K562 (cell line): Measurements from ENCODE around the gene SPTBN4. TPM values are rescaled to one million over a fixed set of nuclear protein-coding genes. Genes with fewer than 3 reads are reported as not detected.

ENCODE experiments used
- BCOR ChIP-seq: fragments of 450-650 bp; IDR thresholded peaks from 2 replicates; pipeline ENCODE4 v1.6.1; 2016
- BHLHE40 ChIP-seq: IDR thresholded peaks from 2 replicates; pipeline ENCODE4 v1.6.1; 2011; ENCODE audit warnings: low read length, improper control_type of control experiment
- CHD1 ChIP-seq: fragments of 200-600 bp; sonication (generic); IDR thresholded peaks from one replicate; pipeline ENCODE4 v1.6.1; 2012; ENCODE audit warnings: mild to moderate bottlenecking, moderate library complexity, low read length, inconsistent platforms
- CREM ChIP-seq: IDR thresholded peaks from 2 replicates; pipeline ENCODE4 v1.6.1; 2014; ENCODE audit warnings: antibody characterized with exemption, low read depth
- CXXC5 ChIP-seq: fragments of 250-450 bp; sonication (Bioruptor Pico); IDR thresholded peaks from 2 replicates; pipeline ENCODE4 v1.8.0; 2022; ENCODE audit warnings: inconsistent platforms, mild to moderate bottlenecking, moderate library complexity
- EGR1 ChIP-seq: fragments of 450-650 bp; conservative IDR thresholded peaks from 2 replicates; pipeline ENCODE4 v1.6.1; 2017; ENCODE audit warnings: mild to moderate bottlenecking
- ETV6 ChIP-seq, 3 experiments: fragments of 150-350 bp in 1 of 3; sonication (generic) in 1 of 3; formaldehyde crosslinking in 1 of 3; IDR thresholded peaks; 2 replicates each; pipeline versions ENCODE4 v1.6.1 to v1.8.0; 2014 to 2022; ENCODE audit warnings: borderline replicate concordance in 2 of 3, low read depth in 2 of 3, antibody characterized with exemption in 1 of 3, low read length in 1 of 3, mild to moderate bottlenecking in 1 of 3, missing genetic modification reagents in 1 of 3
- HCFC1 ChIP-seq: IDR thresholded peaks from 2 replicates; pipeline ENCODE4 v1.6.1; 2012; ENCODE audit warnings: low read depth, low read length, improper control_type of control experiment
- HDAC1 ChIP-seq, 2 experiments: fragments of 450-650 bp; IDR thresholded peaks; 2 replicates each; pipeline ENCODE4 v1.6.1; 2016 to 2017; ENCODE audit warnings: inconsistent platforms in 1 of 2, mild to moderate bottlenecking in 1 of 2, moderate library complexity in 1 of 2
- HDAC8 ChIP-seq: fragments of 450-650 bp; IDR thresholded peaks from 2 replicates; pipeline ENCODE4 v1.6.1; 2016; ENCODE audit warnings: mild to moderate bottlenecking, missing genetic modification characterization, moderate library complexity, missing compliant biosample characterization
- KDM4B ChIP-seq, 2 experiments: fragments of 450-650 bp in 1 of 2; sonication (generic) in 1 of 2; IDR thresholded peaks; 2 replicates each; pipeline ENCODE4 v1.6.1; 2016 to 2017; ENCODE audit warnings: borderline replicate concordance in 2 of 2, antibody characterized with exemption in 1 of 2, low read depth in 1 of 2, mild to moderate bottlenecking in 1 of 2
- NCOA6 ChIP-seq: fragments of 450-650 bp; IDR thresholded peaks from 2 replicates; pipeline ENCODE4 v1.6.1; 2017; ENCODE audit warnings: mild to moderate bottlenecking
- PCBP1 ChIP-seq: fragments of 200-400 bp; formaldehyde crosslinking; IDR thresholded peaks from 2 replicates; pipeline ENCODE4 v1.6.1; 2018; ENCODE audit warnings: mild to moderate bottlenecking, low read depth, low read length; ENCODE audit not compliant: poor library complexity, severe bottlenecking
- RBFOX2 ChIP-seq: fragments of 200-400 bp; formaldehyde crosslinking; IDR thresholded peaks from 2 replicates; pipeline ENCODE4 v1.6.1; 2017; ENCODE audit warnings: low read depth, mild to moderate bottlenecking, low read length, moderate library complexity
- TCFL5 ChIP-seq: fragments of 250-450 bp; sonication (Bioruptor Pico); conservative IDR thresholded peaks from 2 replicates; pipeline ENCODE4 v1.6.1; 2021; ENCODE audit warnings: mild to moderate bottlenecking, moderate library complexity, matching md5 sums
- THAP7 ChIP-seq: fragments of 250-450 bp; sonication (Bioruptor Pico); IDR thresholded peaks from 2 replicates; pipeline ENCODE4 v1.5.0; 2021
- TOE1 ChIP-seq, 2 experiments: fragments of 450-650 bp in 1 of 2; sonication (generic) in 1 of 2; formaldehyde crosslinking in 1 of 2; IDR thresholded peaks; 2 replicates each; pipeline versions ENCODE4 v1.7.1 to v1.8.0; 2016 to 2022; ENCODE audit warnings: borderline replicate concordance in 2 of 2, mild to moderate bottlenecking in 2 of 2, antibody characterized with exemption in 1 of 2, inconsistent platforms in 1 of 2, low read depth in 1 of 2, missing genetic modification reagents in 1 of 2, moderate library complexity in 1 of 2
- TRIM24 ChIP-seq, 2 experiments: fragments of 450-650 bp; IDR thresholded peaks; 2 replicates each; pipeline ENCODE4 v1.6.1; 2016
- WHSC1 ChIP-seq: IDR thresholded peaks from one replicate; pipeline ENCODE4 v1.6.1; 2012; ENCODE audit warnings: low read length, control low read depth, inconsistent platforms
- ZFP91 ChIP-seq: sonication (generic); formaldehyde crosslinking; IDR thresholded peaks from 2 replicates; pipeline ENCODE4 v1.8.0; 2022; ENCODE audit warnings: mild to moderate bottlenecking, missing genetic modification reagents
- polyA plus RNA-seq, 8 experiments: library from polyadenylated mRNA; depleted of rRNA in 4 of 8; stranded (reverse) in 5 of 8; unstranded in 3 of 8; fragments of >200 nt; fragmentation: Nextera tagmentation in 2 of 8; fragmentation: Illumina TruSeq in 1 of 8; extraction: Ambion mirVana in 2 of 8; extraction: Trizol in 1 of 8; gene quantifications; 2 replicates each; pipeline versions ENCODE4 v1.2.1 to v1.2.3, GENCODE V29; 2011 to 2014; ENCODE audit warnings: inconsistent platforms in 1 of 8, missing spikeins in 1 of 8
- total RNA-seq, 7 experiments: library from RNA; depleted of rRNA in 6 of 7; stranded (reverse); fragments of >200 nt in 6 of 7; fragmentation: Illumina TruSeq in 2 of 7; extraction: Trizol in 2 of 7; gene quantifications; 2 replicates each; pipeline versions ENCODE4 v1.2.1 to v1.2.3, GENCODE V29; 2011 to 2021; ENCODE audit warnings: low replicate concordance in 1 of 7
- TF ChIP-seq, protein P1 (sequence below): fragments of 450-650 bp; IDR thresholded peaks from 2 replicates; pipeline ENCODE4 v1.6.1; 2016; ENCODE audit warnings: antibody characterized with exemption
- TF ChIP-seq, protein P2 (sequence below), 2 experiments: fragments of 450-650 bp; conservative IDR thresholded peaks; 2 replicates each; pipeline ENCODE4 v1.6.1; 2017; ENCODE audit warnings: mild to moderate bottlenecking in 2 of 2, moderate library complexity in 2 of 2

The SPTBN4 gene
- total and polyA plus RNA-seq, 9 of the 15 experiments (the other 6 are each of a cell fraction or from before 2014, with no cell fraction given) = 0.01 to 1.5 (median 0.86) TPM

- no peak for TF ChIP-seq KDM4B (IDR thresholded peaks at IDR 0.05; ENCODE audit: borderline replicate concordance in 2 of 2, low read depth in 1 of 2)
- no peak for TF ChIP-seq HDAC1 (IDR thresholded peaks at IDR 0.05)
- TF ChIP-seq CXXC5 (CRISPR knock-in tag) = peak; percentile 65
- TF ChIP-seq CREM = 0 out of 2 replicates have a peak, but pooled peaks have one; percentile 22
- no peak for TF ChIP-seq CHD1
- TF ChIP-seq THAP7 = no peak
- TF ChIP-seq, protein P1, sequence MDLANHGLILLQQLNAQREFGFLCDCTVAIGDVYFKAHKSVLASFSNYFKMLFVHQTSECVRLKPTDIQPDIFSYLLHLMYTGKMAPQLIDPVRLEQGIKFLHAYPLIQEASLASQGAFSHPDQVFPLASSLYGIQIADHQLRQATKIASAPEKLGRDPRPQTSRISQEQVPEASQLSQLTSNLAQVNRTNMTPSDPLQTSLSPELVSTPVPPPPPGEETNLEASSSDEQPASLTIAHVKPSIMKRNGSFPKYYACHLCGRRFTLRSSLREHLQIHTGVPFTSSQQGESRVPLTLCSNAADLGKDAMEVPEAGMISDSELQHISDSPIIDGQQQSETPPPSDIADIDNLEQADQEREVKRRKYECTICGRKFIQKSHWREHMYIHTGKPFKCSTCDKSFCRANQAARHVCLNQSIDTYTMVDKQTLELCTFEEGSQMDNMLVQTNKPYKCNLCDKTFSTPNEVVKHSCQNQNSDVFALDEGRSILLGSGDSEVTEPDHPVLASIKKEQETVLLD = peak; percentile 90
- TF ChIP-seq HCFC1 = peak; percentile 53; the same call in 1 of the 2 replicates
- TF ChIP-seq RBFOX2 = peak; percentile 33; the same call in 1 of the 2 replicates
- no peak for TF ChIP-seq BCOR
- peak in 1 of 2 experiments; percentile 88; a peak in 2 of 4 replicates for TF ChIP-seq TRIM24 (IDR thresholded peaks at IDR 0.05)
- TF ChIP-seq ZFP91 = no peak
- TF ChIP-seq, protein P2, sequence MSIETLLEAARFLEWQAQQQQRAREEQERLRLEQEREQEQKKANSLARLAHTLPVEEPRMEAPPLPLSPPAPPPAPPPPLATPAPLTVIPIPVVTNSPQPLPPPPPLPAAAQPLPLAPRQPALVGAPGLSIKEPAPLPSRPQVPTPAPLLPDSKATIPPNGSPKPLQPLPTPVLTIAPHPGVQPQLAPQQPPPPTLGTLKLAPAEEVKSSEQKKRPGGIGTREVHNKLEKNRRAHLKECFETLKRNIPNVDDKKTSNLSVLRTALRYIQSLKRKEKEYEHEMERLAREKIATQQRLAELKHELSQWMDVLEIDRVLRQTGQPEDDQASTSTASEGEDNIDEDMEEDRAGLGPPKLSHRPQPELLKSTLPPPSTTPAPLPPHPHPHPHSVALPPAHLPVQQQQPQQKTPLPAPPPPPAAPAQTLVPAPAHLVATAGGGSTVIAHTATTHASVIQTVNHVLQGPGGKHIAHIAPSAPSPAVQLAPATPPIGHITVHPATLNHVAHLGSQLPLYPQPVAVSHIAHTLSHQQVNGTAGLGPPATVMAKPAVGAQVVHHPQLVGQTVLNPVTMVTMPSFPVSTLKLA (conservative IDR thresholded peaks at IDR 0.05) = peak; percentile 39 to 46; a peak in 2 of 4 replicates
- TF ChIP-seq NCOA6 = peak; percentile 99
- peak; percentile 80; the same call in 1 of the 2 replicates for TF ChIP-seq TOE1 (IDR thresholded peaks at IDR 0.05; ENCODE audit: borderline replicate concordance)
- no peak for TF ChIP-seq TOE1 (CRISPR knock-in tag; IDR thresholded peaks at IDR 0.05; ENCODE audit: borderline replicate concordance, low read depth)
- no peak for TF ChIP-seq WHSC1
- TF ChIP-seq ETV6 (IDR thresholded peaks at IDR 0.05; ENCODE audit: borderline replicate concordance in 1 of 2, low read depth in 2 of 2, low read length in 1 of 2) = no peak
- TF ChIP-seq ETV6 (CRISPR knock-in tag; IDR thresholded peaks at IDR 0.05; ENCODE audit: borderline replicate concordance) = no peak
- TF ChIP-seq EGR1 = peak; percentile 99
- TF ChIP-seq PCBP1 = peak; percentile 36
- TF ChIP-seq HDAC8 (tag) = no peak
- 0 out of 2 replicates have a peak, but pooled peaks have one; percentile 27 for TF ChIP-seq BHLHE40
- no peak for TF ChIP-seq TCFL5 (CRISPR knock-in tag)
Measured at GRCh38 chr19:40529093-40529954, 62.5 kb downstream of the SPTBN4 start (continued).
